GM18861 (cell line): ENCODE data around the gene COL23A1.

Source experiments
- ATAC-seq: cut with Tn5 transposase; IDR thresholded peaks from one replicate; pipeline ENCODE4 v1.9.1; 2021; ENCODE audit not compliant: unreplicated experiment

Gene COL23A1

DNA sequence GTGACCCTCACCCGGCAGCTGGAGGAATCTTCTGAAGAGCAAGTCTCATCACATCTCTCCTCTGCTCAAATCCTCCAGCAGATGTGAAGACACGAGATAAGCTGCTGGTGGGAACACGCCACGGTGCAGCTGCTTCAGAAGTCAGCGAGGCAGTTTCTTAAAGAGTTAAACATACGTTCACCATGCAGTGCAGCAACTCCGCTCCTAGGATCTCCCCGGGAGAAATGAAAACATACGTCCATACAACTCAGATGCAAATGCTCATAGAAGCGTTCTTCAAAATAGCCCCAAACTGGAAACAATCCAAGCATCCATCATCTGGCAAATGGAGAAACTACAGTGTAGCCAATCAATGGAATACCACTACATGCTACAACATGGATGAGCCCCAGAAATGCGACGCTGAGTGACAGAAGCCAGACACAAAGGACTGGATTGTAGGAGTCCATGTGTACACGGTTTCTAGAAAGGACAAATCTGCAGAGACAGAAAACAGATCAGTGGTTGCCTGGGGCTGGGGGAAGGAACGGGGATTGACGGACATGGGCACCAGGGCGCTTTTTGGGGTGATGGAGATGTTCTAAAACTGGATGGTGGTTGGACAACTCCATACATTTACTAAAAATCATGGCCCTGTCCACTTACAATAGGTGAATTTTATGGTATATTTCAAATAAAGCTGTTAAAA, 150.6 kb downstream of the COL23A1 start:
- ATAC-seq, result no peak

DNA sequence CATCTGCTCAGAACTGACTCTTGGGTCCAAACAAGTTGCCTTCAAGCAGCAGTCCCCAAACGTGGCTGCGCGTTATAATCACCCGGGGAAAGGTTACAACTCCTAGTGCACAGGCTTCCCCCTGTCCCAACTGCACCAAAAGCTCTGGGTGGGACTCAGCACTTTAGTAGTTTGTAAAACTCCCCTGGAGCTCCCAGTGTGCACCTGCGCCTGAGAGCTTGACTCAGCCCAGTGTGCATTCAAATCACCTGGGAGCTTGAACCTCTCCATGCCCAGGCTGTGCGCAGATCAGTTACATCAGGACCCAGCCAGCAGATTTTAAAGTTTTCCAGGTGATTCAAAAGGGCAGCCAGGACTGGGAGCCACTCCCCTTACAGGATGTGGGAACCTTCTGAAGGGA, 151.4 kb downstream of the COL23A1 start:
- no peak for ATAC-seq

DNA sequence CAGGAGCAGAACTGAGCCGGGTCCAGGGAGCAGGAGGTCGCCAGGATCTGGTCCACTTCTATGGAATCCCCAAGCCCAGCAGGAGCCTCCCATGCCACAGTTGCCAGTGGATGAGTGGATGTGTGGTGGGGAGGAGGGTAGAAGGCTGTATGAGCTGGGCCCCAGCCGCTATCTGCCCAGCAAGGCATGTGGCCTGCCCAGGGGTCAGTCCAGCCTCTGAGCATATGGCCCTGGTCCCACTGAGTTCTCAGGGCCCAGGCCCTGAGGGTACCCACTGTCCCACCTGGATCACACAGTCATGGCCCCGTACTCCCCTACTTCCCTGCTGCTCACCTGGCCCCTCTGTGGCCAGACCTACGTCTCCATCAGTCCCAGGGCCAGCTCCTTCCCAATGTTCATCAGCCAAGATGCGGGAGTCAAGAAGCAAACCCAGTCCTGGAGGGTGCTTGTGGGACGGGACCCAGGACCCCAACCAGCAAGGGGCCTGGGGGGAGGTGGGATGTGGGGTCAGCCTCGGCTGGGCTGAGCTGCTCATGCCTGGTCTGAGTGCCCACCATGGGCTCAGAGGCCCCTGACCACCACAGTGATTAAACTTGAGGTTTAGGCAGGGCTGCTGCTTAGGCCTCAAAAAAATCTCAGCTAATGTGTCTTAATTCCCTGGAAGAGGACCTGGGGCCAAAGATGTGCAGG, 152.7 kb downstream of the COL23A1 start:
- ATAC-seq, result no peak

DNA sequence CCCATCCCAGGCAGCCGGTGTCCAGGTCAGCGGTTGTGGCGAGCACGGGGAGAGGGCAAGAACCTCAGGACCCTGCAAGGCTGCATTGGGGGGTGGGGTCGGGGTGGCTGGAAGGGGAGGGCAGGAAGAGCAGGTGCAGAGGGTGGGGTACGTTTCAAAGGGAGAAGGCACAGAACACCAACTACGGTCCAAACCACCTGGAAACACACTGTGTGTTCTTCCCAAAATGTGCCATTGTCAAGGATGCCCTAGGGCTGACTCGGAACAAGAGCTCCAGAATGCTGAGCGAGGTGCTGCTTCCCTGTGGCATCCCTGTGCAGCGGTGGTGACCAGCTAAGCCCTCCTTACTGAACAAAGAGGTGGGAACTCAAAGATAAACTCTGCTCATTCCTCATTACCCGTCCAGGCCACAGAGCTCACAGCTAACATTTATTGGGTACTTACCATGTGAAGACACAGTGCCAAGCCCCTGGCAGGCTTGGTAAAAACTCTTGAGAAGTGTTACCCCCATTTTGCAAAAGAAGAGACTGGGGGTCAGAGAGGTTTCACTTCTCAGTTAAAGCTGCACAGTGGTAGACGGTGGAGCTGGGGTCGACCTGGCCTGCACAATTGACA, 153.8 kb downstream of the COL23A1 start:
- no peak for ATAC-seq

DNA sequence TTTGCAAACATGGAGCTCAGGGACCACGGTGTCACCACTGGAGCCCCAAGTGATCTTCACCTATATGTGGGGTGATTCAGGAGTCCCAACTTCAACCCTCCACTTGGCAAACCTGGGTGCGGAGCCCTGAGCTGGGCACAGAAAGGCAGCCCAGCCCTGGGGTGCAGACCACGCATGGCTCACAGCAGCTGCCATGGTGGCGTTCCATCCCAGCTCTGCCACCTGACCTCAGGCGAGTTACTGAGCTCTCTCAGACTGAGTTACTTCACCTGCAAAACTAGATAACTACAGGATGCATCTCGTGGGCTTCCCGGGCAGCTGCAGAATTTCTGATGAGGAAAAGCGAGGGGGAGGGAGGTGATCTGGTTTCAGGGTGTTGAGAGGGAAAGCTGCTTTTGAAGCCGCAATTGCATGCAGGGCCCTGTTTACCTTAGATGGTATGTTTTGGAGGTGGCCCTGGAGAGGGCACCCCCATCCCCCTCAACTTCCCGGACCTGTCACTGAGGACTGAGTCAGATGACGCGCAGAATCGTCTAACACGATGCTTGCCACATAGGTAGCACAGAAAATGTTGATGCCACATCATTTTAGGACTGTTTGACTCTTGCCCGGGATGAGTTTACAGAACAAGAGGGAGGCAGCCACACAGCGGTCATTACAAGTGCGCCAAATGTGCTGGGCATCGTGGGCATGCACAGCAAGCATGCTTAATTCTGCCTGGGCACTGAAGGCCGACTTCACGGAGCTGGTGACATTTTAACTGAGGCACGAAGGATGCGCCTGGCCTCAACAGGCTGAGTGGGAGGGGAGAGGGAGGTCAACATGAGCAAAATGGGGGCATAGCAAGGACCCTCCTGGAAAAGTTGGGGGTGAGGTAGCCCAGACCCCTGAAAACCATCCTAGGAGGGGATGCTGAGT, 154.6 kb downstream of the COL23A1 start:
- no peak for ATAC-seq

DNA sequence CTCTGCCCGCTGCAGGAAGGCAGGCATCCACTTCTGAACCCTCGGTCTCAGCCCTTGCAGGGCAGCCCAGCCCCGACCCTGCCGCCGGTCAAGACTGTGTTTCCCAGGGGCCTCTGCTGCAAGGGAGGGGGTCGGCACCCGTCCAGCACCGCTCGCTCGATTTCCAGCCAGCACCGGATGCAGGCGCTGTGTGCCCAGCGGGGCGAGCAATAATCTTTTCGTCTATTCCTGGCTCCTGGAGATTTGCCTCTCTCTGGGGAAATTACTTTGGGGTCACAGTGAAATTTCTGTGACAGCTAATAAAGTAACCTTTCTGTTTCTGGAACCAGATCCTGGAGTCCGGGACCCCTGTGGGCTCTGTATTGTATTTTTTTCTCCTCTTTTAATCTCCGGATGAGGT, 155.3 kb downstream of the COL23A1 start:
- ATAC-seq, result no peak

DNA sequence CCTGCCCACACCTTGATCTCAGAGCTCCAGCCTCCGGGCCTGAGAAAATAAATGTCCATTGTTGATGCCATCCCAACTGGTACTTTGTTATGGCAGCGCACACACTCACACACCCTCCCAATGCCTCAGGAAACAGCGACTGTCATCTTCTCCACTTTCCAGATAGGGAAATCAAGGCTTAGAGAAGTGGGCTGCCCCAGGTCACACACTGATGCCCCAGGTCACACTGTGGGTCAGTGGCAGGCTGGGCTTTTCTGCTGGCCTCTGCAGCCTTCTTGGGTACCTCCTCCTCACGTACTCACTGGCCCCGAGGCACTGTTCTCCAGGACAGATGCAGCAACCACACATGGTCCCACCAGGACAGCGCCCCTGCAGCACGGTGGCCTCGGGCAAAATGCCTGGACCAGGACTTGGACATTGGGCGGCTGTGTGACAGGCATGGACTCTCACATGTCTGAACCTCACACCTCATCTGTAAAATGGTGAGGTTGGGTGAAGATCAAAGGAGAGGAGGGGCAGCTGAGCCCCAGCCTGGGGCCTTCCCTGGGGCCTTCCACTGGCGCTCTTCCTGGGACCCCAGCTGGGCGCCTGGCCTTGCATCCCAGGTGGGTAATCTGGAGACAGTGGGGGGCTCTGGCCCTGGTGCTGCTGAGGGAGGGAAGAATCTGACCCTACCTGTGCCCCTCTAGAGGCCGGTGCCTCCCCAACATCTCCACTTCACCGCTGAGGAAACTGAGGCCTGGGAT, 156.0 kb downstream of the COL23A1 start:
- no peak for ATAC-seq

DNA sequence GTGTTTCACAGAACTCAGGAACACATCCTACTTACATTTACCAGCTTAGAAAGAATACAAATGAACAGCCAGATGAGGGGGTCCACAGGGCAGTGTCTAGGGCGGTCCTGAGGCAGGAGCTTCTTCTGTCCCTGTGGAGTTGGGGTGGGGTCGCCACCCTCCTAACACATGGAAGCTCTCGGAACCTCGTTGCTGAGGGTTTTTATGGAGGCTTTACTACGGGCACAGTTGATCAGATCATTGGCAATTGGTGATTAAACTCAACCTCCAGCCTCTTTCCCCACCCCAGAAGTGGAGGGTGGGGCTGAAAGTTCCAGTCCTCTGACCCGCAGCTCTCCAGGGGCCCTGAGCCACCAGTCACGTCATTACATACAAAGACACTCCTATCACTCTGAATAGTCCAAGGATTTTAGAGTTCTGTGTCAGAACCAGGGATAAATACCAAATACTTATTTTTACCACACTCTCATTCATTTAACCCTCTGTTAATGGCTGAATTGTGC, 156.9 kb downstream of the COL23A1 start:
- ATAC-seq, result no peak

DNA sequence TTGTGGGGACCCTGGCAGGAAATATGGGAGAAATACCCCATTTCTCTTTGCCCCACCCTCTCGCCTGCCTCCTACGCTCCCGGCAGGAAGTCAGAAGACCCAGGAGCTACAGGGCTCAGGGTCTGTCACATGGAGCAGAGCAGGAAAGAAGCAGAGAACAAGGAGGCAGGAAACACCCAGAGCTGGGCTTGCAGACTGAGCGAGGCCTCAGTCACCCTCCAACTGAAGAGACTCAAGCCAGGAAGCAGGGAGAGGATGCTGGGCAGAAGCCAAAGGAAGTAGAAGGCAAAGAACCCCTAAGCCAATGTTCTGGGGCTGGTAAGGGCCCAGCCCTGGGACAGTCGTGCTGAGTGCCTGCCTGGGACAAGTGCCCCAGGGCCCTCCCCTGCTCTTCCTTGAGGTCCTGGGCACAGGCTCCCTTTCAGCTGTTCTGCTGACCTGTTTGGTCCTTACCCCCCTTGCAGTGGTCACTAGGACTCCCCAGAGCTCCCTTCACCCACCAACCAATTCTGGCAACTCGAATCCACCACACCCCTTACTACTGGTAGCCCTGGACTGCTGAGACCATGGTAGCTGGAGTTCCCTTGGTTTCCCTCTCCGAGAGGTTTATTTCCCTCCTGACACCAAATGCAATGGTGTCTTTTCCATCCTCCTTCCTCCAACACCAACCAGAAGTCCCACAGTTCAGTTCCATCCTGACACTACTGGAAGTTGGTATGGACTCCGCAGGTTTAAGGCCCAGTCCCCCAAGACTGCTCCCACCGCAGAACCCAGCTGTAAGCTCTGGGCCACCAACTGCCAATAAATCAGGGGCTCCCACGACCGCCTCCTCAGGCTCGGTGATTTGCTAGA, 157.5 kb downstream of the COL23A1 start:
- no peak for ATAC-seq

DNA sequence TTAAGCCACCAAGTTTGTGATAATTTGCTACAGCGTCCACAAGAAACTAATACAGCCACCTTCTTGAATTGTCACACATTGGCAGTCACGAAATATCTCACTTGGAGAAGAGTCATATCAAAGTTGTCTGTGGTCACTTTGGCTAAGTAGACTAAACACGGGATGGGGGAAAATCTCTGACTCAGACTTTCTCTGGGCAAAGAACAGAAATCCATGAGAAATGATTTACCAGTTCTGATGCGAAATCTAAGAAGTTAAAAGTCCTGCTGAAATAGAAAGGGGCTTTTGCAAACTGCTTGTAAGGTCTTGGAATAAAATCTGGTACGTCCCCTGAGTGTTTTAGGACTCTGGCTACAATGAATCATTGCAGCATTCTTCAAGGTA, 158.4 kb downstream of the COL23A1 start:
- no peak for ATAC-seq

DNA sequence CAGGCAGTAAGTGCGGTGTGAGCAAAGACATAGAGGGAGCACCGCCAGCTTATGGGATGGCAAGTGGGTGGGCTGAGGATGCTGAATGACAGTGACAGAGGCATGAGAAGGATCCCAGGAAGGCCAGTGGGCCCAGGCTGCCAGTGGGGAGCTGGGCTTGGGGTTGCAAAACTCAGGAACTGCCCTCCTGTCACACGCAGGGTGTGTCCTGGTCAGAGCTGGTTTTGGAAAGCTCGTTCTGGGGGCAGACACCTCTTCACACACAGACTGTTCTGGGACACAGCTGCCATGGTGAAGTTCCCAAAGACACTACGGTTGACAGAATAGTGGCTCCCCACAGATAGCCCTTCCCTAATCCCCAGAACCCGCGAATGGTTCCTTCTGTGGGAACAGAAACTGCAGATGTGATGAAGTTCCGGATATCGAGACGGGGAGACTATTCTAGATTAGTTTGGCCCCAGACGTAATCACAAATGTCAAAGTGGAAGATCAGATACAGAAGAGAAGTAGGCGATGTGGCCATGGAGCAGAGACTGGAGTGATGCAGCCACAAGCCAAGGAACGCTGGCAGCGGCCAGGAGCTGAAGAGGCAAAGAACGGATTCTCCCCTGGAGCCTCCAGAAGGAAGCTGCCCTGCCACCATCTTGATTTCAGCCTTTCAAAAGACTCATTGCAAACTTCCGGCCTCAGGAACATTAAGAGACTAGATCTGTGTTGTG, 159.0 kb downstream of the COL23A1 start:
- ATAC-seq, result no peak

DNA sequence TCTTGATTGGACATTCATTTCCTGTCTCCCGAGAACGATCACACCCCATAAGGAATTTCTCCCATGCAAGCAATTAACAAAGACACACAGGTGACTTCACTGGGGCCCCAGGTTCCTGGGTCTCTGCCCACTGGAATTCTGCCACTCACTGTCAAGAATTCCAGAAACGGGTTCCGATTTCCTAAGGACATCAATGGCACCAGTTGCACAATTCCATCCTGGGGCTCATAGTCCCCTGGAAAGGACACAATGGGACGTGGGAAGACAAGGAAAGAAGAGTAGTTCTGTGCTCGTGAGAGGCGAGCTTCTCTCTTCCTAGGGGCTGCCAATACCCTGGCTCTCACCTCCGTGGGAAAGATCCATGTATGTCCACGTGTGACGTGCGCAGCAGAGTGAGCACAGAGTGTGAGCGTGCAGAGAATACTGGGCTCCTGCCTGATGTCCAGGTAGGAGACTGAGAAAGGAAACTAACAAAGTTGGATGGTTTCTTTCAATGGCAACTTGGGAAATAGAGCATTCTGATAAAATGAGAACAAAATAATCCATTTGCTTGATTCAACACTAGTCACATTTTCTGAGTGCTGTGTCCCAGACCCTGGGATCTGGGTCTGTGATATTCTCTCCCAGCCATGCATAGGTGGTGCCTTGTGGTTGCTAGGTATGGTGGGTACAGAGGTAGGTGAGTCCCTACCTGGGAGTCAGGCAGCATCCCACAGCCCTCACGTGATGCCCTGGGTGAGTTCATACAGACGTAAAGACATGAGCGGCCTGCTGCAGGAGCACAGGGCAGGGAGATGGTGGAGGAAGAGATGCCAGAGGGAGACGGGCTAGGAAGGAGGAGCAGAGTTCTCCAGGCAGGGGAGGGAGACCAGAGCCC, 159.8 kb downstream of the COL23A1 start:
- ATAC-seq, result no peak

DNA sequence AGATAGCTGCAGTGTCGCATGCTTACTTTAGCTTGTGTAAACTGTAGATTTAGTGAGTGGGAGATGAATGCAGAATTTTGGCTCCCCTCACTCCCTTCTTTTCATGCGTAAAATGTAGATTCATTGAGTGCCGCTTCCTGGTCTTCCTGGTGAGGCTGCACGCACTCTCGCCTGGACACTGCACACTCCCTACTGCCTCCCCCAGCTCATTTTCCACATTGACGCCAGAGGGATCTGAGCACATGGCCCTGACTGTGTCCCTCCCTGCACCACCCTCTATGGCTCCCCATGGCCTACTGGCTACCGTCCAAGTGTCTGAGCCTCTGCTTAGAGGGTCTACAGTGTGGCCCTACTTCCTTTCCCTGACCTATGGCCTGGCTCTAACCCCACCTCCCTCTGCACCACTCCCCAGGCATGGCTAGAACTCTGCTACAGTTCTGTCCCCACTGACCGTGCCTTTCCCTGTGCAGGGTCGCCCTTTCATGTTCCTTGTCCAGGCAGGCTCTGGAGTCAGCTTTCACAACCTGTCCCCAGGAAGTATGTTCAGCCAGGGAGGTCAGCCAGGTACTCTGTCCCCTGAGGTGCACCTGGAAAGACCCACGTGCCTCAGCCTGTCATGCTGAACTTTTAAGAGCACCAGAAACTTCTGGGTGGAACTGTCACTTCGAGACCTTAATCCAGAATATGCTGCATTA, 160.6 kb downstream of the COL23A1 start:
- no peak for ATAC-seq

DNA sequence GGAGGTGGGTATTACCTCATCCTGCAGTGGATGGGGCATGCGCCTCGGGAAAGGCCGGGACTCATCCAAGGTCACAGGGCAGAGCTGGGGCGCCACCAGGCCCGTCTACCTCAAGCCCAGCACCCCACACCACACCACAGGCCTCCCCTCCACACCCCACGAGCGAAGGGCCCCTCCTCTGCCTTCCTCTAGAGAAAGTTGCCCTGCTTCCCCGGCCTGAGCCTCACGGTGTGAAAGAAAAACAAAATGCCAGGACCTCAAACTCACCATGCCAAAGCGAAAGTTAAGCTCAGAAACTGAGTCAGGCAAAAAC, 161.1 kb downstream of the COL23A1 start:
- ATAC-seq, result no peak

DNA sequence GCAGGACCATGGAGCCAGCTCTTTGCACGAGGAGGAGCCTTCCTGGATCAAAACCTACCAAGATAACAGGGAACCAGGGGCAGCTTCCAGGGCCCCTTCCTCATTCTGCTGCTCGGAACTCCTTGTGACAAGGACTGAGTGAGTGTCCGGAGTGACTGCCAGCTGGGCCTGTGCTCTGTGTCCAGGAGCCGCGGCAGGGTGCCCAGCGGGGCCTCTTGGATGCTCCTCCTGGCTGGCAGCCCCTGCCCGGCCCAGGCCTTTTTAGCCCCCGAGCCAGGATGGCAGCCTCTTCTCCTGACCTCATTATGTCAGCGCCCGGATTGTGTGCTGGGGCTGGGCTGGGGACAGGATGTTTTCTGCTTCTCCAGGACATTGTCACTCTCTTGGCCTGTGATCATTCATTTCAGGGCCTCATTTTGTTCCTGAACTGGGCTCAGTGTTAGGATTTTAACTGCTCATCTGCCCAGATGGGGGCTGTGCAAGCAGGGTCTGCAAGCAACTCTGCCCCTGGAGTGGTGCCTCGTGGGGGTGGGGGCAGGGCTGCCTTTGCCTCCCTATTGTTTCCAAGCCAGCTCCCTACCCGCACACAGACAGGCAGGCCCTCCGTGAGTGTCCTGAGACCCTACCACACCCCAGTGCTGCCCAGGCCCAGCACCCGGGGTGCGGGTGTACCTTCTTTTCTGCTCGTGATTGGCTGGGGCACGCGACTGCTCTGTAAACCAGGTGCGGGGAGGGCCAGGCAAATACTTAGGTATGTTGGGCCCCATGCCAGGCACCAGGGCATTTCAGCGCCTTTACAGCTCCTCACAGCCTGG, 161.6 kb downstream of the COL23A1 start:
- no peak for ATAC-seq

DNA sequence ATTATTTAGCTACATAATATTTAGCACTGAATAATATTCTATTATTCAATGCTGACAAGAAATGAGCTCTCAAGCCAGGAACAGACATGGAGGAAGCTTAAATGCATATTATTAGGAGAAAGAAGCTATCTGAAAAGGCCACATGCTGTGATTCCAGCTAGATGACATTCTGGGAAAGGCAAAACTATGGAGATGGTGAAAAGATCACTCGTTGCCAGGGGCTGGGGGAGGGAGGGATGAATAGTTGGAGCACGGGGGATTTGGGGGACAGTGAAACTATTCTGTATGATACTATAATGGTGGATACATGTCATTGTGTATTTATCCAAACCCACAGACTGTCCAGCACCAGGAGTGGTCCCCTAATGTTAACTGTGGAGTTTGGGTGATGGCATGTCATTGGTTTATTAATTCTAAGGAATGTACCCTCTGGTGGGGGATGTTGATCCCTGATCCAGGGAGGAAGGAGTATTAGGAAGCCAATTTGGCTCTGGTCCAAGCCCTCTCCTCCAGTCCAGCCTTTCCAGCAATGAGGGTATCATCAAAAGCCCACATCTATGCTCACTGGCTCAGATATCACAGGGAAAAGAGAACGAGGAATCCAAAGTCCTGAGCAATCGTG, 162.5 kb downstream of the COL23A1 start:
- ATAC-seq, result no peak
